Vagina (tissue), 2 donors: ENCODE measurements around the gene RNU6-9.
"Not testable (repeated sequence)": the region's sequence is repeated elsewhere in the genome, so short reads cannot be mapped to it uniquely, and the experiment has no call there.

ENCODE experiments used
- CTCF ChIP-seq, 3 experiments: fragments of 450-650 bp in 2 of 3; fragments of 200-600 bp in 1 of 3; sonication (generic) in 1 of 3; IDR thresholded peaks; one replicate each; pipeline ENCODE4 v1.5.1; 2017 to 2019; ENCODE audit warnings: antibody characterized with exemption in 3 of 3, mild to moderate bottlenecking in 2 of 3, moderate library complexity in 2 of 3
- POLR2A ChIP-seq, 2 donors: fragments of 450-650 bp; IDR thresholded peaks; one replicate each; pipeline ENCODE4 v1.6.1; 2017; ENCODE audit warnings: antibody characterized with exemption in 2 of 2, mild to moderate bottlenecking in 2 of 2, moderate library complexity in 2 of 2
- POLR2AphosphoS5 ChIP-seq, 2 donors: sonication (generic); formaldehyde crosslinking; IDR thresholded peaks; one replicate each; pipeline ENCODE4 v1.9.0; 2017; ENCODE audit warnings: antibody characterized with exemption in 2 of 2, mild to moderate bottlenecking in 2 of 2, low read depth in 1 of 2; ENCODE audit not compliant: insufficient read depth in 1 of 2

- TF ChIP-seq POLR2A (IDR thresholded peaks at IDR 0.05); CTCF (IDR thresholded peaks at IDR 0.05); POLR2AphosphoS5 (IDR thresholded peaks at IDR 0.05; ENCODE audit: insufficient read depth in 1 of 2, low read depth in 1 of 2): not testable (repeated sequence)
Observed at GRCh38 chr19:891421-892200, 1.7 kb upstream of the RNU6-9 start.
